ENCODE data around the gene RBM10.

Gene RBM10

DNA sequence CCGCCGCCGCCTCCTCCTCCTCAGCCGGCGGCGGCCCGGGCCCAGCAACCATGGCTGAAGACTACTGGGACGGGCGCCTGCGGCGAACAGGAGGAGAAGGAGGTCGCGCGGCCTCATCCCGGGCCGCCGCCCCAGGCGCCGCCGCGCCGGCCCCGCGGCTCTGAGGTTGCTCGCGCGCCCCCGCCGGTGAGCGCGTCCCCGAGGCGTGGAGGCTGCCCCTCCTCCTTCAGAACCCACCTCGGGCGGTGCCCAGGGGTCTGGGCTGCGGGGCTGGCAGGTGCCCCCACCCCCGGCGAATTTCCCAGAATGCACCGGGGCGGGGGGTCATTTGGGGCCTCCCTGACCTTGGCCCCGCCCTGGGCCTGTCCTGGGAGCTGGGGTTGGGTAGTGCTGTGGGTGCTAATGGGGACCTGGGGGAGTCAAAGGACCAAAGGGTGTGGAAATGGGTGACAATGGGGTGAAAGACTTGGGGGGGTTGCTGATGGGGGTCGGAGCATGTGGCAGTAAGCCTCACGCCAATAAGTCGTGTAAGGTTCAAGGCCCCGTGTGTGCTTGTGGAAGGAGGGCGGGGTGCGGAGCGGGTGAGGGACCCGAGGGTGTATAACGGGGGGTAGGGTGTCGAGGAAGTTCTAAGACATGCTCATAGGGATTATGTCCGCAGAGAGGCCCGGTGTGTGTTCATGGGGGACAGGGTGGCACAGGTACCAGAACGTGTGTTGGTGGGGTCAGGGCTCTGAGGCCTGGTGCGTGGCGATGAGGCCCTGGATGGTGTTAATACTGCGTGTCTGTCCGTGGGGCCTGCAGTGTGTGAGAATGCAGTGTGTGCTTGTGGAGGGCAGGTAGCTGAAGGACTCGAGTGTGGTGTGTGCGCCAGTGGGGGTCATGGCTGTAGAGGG, 74.1 kb downstream of the RBM10 start:
- DNase-seq, result peak; percentile 60

DNA sequence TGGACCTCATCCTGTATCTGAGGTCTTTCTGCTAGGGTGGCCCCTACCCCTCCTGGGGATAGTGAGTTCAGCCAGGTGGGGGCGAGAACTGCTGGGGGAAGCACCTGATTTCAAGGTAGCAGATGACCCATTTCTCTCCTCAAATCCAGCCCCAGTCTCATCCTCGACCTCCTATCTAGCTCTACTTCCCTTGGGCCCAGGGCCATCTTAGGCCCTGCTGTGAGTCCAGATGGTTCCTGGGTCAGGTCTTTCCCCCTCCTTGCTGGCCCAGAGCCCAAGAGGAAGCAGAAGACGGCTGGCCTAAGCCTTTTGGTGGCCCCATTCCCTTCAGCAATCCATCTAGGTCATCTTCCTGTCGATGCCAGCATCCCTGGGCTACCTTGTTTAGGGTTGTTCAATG, 76.7 kb downstream of the RBM10 start:
- DNase-seq, result no peak

DNA sequence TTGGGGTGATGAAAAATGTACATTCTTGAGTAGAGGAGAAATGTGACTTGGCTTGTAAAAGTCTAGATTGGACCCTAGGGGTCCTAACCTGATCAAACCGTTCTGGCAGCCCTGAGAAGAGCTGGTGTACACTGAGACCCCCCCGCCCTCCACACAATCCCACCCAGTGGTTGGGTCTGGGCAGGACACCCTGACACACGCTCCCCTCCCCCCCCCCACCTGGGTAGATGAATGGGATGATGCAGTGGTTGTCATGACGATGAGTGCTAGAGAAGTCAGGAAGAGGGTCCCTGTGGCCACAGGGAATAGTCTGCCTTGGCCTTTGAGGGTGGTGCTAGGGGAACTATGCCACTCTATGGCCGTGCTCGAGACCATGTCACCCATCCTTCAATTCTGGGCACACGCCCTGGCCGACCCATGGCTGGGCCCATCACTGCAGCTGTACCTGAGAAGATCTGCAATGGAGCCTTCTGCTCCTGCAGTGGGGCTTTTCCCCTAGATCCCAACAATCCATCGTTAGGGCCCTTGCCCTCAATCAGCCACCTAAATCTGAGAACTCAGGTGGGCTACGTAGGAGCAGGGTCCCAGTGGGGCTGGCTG, 77.8 kb downstream of the RBM10 start:
- DNase-seq, result no peak

DNA sequence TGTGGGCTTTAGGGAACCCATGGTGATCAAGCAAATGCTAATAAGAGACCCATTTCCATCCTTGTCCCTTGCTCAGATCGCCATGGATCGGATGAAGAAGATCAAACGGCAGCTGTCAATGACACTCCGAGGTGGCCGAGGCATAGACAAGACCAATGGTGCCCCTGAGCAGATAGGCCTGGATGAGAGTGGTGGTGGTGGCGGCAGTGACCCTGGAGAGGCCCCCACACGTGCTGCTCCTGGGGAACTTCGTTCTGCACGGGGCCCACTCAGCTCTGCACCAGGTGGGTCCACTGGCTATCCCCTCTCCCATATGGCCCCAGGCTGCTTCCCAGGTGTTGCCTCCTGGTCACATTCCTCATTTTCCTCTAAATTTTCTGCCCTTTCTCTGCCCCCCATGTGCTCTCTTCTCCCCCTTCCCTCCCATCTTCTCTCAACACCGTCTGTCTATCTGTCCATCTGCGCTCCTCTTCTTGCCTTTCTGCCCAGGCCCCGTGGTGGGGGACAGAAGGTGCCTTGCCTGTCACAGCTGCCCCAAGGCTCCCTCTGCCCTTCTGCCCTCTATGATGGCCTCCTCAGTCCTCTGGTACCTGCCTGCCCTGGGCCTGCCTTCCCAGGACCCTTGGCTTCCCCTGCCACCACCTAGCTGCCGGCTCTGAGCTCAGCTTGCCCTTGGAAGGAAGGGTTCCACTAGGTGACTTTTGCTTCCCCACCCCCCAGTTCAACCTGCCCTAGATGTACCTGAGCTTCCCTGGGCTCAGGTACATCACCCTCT, 78.6 kb downstream of the RBM10 start:
- no peak for DNase-seq

DNA sequence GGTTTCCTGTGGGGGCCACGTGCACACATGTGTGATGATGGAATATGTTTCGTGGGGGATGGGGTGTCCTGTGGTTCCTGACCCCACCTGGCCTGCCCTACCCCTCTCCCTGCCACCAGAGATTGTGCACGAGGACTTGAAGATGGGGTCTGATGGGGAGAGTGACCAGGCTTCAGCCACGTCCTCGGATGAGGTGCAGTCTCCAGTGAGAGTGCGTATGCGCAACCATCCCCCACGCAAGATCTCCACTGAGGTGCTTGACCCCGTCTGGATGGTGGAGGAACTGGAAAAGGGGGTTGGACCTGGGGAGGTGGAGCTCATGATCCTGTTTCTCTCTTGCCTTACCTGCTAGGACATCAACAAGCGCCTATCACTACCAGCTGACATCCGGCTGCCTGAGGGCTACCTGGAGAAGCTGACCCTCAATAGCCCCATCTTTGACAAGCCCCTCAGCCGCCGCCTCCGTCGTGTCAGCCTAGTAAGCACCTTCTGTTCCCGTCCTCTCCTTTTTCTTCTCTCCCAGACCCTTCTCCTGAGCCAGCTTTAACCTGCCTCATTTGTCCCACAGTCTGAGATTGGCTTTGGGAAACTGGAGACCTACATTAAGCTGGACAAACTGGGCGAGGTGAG, 79.4 kb downstream of the RBM10 start:
- DNase-seq, result no peak

DNA sequence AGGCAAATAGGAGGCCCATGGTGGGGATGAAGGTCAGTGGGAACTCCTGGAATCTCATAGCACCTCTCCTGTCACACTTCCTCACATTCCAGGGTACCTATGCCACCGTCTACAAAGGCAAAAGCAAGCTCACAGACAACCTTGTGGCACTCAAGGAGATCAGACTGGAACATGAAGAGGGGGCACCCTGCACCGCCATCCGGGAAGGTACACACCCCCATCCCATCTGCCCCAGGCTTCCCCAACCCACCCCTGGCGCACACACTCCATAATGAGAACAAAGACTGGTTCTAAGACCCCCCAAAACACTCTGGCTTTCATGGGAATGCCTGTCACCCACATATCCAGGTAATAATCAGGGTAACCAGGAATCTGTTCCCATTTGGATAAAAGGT, 79.9 kb downstream of the RBM10 start:
- DNase-seq, result no peak

DNA sequence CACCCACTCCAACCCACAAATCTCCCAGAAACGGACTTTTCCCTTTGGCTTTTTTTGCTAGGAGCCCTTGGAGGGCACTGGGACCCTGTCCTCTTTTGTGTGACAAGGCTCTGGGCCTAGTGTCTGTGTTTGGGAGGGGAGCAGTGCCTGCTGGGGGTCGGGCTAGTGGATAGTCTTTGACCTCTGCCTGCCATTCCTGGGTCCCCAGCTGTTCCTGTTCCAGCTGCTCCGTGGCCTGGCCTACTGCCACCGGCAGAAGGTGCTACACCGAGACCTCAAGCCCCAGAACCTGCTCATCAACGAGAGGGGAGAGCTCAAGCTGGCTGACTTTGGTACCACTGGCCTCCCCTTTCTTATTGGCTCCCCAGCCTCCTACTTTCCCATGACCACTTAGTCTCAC, 81.0 kb downstream of the RBM10 start:
- no peak for DNase-seq

DNA sequence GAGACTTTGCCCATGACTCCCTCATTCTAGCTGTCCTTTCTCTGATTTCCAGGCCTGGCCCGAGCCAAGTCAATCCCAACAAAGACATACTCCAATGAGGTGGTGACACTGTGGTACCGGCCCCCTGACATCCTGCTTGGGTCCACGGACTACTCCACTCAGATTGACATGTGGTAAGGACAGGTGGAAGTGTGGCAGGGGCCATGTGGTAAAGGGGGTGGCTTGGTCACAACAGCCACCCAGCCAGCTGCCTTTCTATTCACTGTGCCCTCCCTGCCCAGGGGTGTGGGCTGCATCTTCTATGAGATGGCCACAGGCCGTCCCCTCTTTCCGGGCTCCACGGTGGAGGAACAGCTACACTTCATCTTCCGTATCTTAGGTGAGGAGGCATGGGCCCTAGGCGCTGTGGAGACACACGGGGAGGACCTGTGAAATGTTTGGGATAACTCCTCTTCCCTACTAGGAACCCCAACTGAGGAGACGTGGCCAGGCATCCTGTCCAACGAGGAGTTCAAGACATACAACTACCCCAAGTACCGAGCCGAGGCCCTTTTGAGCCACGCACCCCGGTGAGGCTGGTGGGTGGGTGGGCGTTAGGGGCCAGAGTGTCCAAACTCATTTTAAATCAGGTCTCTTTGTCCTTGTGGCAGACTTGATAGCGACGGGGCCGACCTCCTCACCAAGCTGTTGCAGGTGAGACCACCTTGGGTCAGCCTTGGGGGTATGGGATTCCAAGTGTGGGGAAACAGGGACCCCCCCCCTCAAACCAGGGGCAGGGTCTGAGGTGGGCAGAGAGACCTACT, 81.7 kb downstream of the RBM10 start:
- DNase-seq, result no peak

DNA sequence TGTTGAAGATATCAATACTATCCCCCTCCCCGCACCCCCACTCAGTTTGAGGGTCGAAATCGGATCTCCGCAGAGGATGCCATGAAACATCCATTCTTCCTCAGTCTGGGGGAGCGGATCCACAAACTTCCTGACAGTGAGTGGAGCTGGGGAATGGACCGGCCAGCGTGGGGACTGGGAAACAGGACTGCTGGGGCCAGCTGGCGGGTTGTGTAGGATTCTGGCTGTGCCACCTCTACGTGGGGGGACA, 82.2 kb downstream of the RBM10 start:
- no peak for DNase-seq

DNA sequence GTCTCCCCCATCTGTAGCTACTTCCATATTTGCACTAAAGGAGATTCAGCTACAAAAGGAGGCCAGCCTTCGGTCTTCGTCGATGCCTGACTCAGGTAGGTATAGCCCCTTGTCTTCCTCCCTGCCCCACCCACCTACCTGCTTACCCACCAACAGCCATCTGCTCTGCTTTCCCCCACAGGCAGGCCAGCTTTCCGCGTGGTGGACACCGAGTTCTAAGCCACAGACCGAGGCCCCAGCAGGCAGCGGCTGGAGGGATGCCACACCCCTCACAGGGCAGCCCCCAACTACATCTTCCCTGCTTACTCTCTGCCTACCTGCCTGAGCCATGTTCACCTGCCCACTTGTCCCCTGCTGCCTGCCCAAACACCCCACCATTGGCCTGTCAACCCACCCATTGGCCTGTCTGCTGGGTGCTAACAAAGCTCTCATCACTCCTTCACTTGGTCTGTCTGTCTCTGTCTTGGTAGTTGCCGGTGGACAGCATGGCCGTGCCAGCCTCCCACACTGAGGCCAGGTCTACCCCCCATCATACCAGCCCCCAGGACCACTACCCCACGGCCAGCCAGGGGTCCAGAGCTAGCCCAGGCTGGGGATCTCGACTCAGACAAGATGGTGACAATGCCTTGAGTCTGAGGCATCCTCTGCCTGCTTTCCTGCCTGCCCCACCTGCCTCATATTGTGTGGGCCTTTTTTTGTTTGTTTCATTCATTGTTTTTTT, 83.7 kb downstream of the RBM10 start:
- no peak for DNase-seq

DNA sequence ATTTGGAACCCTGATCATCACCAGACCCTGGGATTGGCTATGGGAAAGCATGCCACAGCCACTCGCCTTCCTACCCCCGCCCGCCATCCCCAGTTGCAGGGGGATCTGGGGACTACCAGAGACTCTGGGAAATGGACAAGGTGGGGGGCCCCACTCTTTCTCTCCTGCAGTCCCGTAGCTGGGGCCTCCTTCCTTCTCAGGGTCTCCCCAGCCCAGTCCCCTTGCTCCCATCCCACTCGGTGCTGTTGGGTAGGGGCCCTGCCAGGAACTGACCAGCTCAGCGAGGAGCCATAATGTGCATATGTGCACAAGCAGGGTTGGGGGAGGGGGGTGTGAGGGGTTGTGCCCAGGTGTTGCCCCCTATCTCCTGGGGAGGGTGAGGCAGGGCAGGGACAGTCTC, 84.4 kb downstream of the RBM10 start:
- no peak for DNase-seq

DNA sequence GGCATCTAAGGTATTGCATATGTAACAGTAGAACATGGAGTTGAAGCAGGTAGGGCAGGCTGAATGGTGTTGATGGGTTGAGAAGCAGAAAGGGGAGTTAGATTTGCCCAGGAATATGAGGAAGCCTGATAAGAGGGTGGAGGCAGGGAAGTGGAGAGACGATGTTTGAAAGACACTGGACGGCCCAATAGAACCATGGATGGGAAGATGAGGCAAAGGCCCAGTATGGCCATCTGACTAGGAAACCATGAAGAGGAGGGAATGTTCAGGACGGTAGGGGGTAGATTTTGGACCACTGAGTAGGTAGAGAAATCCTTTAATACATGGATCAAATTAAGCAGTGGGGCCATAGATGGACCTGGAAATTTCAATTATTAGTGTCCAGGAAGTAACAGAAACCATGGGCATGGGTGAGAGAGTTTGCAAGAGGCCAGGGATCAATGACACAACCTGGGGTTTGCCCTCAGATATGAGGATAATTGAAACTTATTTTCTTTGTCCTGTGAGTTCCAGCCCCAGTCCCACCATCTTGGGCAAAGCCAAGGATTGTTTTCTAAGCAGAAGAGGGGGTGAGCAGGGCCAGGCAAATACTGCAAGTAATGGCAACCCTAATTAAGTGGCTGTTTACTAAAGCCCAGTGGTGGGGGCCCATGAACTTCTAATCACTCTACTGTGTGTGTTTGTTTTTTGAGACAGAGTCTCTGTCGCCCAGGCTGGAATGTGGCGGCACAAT, 85.3 kb downstream of the RBM10 start:
- DNase-seq, result no peak

DNA sequence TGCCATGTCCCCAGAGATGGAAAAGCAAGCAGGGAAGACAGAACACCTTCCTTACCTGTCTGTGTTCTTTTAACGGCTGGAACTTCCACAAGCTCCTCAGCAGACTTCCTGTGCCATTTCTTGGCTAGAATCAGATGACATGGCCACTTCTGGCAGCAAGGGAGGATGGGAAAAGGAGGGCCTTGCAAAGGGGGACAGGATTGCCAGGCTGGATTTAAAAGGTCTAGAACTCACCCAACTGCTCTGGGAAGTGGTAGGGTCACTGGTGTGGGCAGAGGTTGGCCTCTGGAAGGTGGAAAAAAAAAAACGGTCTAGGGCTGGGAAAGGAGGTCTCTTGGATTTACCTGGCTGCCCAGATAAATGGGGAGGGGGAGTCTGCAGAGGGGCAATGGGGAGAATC, 86.1 kb downstream of the RBM10 start:
- DNase-seq, result peak; percentile 0

DNA sequence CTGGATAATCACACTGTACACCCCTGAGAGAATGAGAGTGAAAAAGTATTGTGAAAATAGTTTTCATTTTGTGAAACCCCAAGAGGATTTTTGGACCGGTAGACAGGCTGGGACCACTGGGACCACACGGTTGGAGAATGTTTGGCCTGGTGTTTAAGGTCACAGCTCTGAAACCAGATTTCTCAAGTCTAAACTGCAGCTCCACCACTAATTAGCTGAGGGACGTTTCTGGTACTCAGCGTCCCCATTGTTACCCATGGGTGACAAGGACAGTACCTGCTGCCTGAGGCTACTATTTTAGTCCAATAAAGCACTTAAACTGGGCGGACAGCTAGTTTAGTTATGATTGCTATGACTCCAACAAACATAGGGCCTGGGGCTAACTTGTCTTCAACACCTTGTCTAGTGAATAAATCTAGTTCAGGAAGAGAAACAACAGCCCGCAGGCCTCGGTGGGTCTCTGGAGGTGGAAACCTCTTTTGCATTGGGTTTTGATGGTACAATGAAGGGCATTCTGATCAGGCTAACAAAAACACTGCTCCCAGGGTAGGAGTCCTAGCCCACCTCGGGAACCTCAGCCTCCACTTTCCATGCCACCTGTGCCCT, 87.3 kb downstream of the RBM10 start:
- peak; percentile 40 for DNase-seq

DNA sequence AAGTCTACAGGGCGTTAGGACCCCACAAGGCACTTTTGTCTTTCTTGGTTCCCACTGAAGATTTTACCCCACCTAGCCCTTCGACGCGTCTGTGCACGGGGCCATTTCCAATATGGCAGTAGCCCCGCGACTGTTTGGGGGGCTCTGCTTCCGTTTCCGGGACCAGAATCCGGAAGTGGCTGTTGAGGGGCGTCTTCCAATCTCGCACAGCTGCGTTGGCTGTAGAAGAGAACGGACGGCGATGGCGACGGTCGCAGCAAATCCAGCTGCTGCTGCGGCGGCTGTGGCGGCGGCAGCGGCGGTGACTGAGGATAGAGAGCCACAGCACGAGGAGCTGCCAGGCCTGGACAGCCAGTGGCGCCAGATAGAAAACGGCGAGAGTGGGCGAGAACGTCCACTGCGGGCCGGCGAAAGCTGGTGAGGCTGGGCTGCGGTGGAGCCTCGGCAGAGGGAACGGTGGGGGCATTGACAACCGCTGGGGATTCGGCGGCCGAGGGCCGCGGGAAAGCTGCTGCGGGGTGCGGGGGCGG, 87.8 kb downstream of the RBM10 start, which contains the start of gene USP11:
Gene USP11, plus strand, starts transcription at position 207 of the 530 bp plus-strand sequence. Its CDS starts 35 bp downstream, at position 242.
- DNase-seq, result peak; percentile 78

DNA sequence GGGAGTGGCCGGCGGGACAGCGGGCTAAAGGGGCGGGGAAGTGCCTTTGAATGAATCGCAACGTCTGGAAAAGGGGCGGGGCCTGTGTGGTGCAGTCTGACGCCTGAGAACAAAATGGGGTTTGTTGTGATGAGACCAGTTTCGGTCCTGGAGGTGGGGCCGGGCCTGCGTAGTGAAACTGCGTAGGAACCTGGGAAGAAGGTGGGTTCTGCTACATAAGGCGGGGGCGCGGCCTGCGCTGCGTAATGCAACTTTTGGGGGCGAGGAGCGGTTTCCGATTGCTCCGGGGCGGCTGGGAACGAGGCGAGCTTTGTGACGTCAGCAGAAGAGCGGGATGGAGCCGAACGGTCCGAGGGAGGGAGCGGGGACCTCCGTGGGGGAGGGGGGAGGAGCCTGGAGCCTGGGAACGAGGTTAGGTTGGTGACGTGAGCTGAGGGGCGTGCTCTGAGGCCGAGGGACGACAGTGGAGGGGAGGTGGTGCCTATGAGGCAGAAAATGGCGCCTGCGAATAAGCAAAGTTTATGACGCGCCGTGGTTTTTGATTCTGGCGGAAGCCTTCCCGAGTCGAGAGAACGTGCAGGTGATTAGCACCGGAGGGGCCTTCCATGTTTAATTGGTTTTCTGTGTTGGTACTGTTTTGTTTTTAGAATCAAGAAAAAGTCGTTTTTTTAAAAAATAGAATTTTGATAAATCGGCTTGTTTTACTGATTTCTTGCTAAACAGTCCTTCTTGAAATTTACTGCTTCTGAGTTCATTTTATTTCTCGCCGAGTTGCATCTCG, 88.5 kb downstream of the RBM10 start:
- DNase-seq, result peak; percentile 96

DNA sequence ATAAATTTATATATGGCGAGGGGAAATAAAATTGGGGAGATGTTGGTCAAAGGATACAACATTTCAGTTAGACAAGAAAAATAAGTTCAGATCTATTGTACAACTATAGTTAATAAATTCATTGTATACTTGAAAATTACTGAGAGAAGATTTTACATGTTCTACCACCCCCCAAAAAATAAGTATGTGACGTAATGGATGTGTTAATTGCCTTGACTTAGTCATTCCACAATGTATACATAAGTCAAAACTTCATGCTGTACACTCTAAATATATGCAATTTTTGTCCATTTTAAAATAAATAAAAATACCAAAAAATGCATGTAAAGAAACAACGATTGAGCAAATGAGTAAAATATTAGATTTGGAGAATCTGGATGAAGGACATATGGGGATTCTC, 89.6 kb downstream of the RBM10 start:
- DNase-seq, result no peak

DNA sequence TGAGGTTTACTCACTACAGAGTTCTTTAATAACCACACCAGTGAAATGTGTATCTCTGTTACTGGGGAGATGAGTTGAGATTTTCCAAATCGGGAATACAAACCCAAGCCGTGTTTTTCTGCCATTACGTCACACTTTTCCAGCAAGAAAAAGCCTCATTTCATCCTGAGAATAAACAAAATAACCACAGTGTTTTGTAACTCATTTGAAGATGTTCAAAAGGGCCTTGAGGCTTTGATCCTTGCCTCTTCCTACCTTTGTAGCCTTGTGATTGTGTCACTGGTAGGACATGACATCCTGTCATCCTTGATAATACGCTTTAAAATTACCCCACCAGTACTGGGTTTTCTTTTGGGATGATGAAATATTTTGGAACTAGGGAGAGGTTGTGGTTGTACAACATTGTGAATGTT, 90.7 kb downstream of the RBM10 start:
- DNase-seq, result no peak
